Esophagus muscularis mucosa (tissue), 4 donors: ENCODE data around the gene MIOX. TPM values are rescaled to one million over a fixed set of nuclear protein-coding genes. Genes with fewer than 3 reads are reported as not detected.

ENCODE experiments used
- DNase-seq: peaks from one replicate; pipeline ENCODE4 v3.0.0-alpha.2; 2017; ENCODE audit errors: extremely low spot score
- H3K27ac ChIP-seq, 4 donors: fragments of 200-600 bp; sonication (generic); replicated peaks in 1 of 4; 1 replicate in 3 of 4; 2 replicates in 1 of 4; pipeline ENCODE4 v1.5.1; 2016 to 2019; ENCODE audit warnings: mild to moderate bottlenecking in 1 of 4
- H3K27me3 ChIP-seq, 4 donors: fragments of 200-600 bp; sonication (generic); one replicate each; pipeline versions ENCODE4 v1.5.1 to v1.6.0; 2016 to 2019
- H3K36me3 ChIP-seq, 4 donors: fragments of 200-600 bp; sonication (generic); one replicate each; pipeline ENCODE4 v1.5.1; 2016 to 2019
- H3K4me1 ChIP-seq, 4 donors: fragments of 200-600 bp; sonication (generic); one replicate each; pipeline ENCODE4 v1.5.1; 2016 to 2019
- H3K4me3 ChIP-seq, 4 donors: fragments of 200-600 bp; sonication (generic); 1 replicate in 2 of 4; 2 replicates in 2 of 4; pipeline ENCODE4 v1.5.1; 2016 to 2019; ENCODE audit warnings: mild to moderate bottlenecking in 4 of 4, moderate library complexity in 1 of 4
- H3K9me3 ChIP-seq, 4 donors: fragments of 200-600 bp; sonication (generic); 1 replicate in 3 of 4; 2 replicates in 1 of 4; pipeline ENCODE4 v1.5.1; 2016 to 2019
- EP300 ChIP-seq: sonication (generic); formaldehyde crosslinking; IDR thresholded peaks from one replicate; pipeline ENCODE4 v1.6.1; 2017; ENCODE audit warnings: antibody characterized with exemption
- POLR2A ChIP-seq: fragments of 450-650 bp; IDR thresholded peaks from one replicate; pipeline ENCODE4 v1.6.1; 2017; ENCODE audit warnings: antibody characterized with exemption, moderate library complexity, mild to moderate bottlenecking, low read depth
- POLR2AphosphoS5 ChIP-seq, 2 donors: sonication (generic); formaldehyde crosslinking; IDR thresholded peaks; one replicate each; pipeline ENCODE4 v1.6.1; 2017; ENCODE audit warnings: antibody characterized with exemption in 2 of 2
- WGBS: methylation state at CpG from one replicate; pipeline ENCODE4 v1.1.5; 2018; 5-methylcytosine and 5-hydroxymethylcytosine counted together
- intact Hi-C: fragments of 100-400 bp; cut with DNase I; formaldehyde crosslinking; loops from one replicate; pipeline ENCODE4 v1.15.1; 2023
- total RNA-seq, 4 donors: library from RNA; depleted of rRNA; stranded (reverse); fragments of >200 nt; gene quantifications; one replicate each; pipeline versions ENCODE4 v1.1.0 to v1.2.1, GENCODE V29; 2016
- TF ChIP-seq, protein P1 (sequence below), 3 experiments: fragments of 200-600 bp in 2 of 3; fragments of 450-650 bp in 1 of 3; sonication (generic) in 2 of 3; IDR thresholded peaks; one replicate each; pipeline ENCODE4 v1.5.1; 2017 to 2019; ENCODE audit warnings: antibody characterized with exemption in 3 of 3, mild to moderate bottlenecking in 2 of 3, moderate library complexity in 1 of 3

Gene MIOX
- total RNA-seq, 4 donors from 2014 or later, result not detected

DNA sequence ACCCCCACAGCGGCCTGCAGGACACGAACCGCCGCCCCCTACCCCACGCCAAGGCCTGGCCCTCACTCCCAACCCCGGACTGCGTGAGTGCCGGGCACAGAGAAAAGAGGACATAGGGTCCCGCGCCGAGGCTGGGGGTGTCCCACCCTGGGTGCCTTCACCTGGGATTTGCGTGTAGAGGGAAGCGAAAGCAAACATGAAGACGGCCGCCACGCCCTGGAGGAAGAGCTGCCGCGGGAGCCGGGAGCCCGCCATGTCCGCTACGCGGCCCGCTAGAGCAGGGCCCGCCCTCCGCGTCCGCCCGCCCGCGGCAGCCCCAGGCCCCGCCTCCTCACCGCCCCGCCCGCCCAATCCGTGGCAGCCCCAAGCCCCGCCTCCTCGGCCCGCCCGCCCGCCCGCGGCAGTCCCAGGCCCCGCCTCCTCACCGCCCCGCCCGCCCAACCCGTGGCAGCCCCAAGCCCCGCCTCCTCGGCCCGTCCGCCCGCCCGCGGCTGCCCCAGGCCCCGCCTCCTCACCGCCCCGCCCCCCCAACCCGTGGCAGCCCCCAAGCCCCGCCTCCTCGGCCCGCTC is 20.8 kb downstream of the MIOX start, which contains the start of gene LMF2:
TSS of gene LMF2 (minus strand) at position 282 of the 570 bp plus-strand sequence. CDS start at position 255, 27 bp downstream.
- Histone ChIP-seq H3K27ac (peak within 1 kb of the TSS; percentile 92 to 98 (median 96)), H3K9me3 (no peaks in the 10 kb centered on the region), H3K36me3 (peaks cover 29 to 48% (median 38%) of the 10 kb centered on the region in 4 donors), H3K4me3 (peak within 1 kb of the TSS; percentile 87 to 98 (median 95)), H3K4me1 (peaks cover 27 to 44% (median 35%) of the 10 kb centered on the region in 4 donors), H3K27me3 (no peaks in the 10 kb centered on the region)
- TF ChIP-seq EP300 (no peak), POLR2AphosphoS5 (IDR thresholded peaks at IDR 0.05) (peak; percentile 58 to 72), POLR2A (no peak)
- TF ChIP-seq, protein P1, sequence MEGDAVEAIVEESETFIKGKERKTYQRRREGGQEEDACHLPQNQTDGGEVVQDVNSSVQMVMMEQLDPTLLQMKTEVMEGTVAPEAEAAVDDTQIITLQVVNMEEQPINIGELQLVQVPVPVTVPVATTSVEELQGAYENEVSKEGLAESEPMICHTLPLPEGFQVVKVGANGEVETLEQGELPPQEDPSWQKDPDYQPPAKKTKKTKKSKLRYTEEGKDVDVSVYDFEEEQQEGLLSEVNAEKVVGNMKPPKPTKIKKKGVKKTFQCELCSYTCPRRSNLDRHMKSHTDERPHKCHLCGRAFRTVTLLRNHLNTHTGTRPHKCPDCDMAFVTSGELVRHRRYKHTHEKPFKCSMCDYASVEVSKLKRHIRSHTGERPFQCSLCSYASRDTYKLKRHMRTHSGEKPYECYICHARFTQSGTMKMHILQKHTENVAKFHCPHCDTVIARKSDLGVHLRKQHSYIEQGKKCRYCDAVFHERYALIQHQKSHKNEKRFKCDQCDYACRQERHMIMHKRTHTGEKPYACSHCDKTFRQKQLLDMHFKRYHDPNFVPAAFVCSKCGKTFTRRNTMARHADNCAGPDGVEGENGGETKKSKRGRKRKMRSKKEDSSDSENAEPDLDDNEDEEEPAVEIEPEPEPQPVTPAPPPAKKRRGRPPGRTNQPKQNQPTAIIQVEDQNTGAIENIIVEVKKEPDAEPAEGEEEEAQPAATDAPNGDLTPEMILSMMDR (IDR thresholded peaks at IDR 0.05), result no peak
- intact Hi-C loops, result loop anchor here (5.0 kb wide), 2 partner anchors 35 to 60 kb away; no protein-coding TSS in a partner anchor
- DNase-seq, result peak; percentile 99
- 0% methylated on average over 14 of the region's 62 CpGs for WGBS

DNA sequence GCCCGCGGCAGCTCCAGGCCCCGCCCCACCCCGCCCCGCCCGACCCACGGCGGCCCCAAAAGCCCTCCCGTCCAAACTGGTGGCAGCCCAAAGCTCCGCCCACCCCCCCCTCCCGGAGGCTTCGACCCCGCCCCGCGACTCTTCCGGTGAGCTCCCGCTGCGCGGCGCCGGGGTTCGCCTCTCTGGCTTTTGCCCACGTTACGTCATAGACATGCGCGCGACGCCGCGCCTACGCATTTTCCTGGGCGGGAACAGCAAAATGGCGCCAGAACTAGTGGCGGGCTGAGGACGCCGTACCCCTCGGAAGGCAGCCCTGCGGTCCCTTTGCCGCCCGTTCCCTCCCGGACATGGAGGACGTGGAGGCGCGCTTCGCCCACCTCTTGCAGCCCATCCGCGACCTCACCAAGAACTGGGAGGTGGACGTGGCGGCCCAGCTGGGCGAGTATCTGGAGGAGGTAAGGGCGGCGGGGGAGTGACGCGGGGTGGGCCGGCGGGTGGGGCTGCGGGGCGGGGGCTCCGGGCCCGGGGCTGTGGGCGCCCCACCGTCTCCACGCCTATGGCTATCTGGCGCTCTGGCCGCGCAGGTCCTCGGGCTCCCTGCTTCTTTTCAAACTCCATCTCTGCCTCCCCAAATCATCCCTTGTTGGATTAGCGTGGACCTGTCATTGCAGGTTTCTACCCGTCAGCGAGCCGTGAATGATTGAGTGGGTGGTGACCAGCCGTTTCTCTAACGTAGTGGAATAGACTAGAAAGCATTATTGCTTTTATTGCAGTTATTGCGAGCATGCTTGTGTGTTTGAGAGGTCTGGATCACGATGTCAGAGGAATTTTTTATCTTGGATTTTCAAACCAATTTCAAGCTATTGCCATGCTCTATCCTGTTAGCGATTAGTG is 21.6 kb downstream of the MIOX start, which contains the start of gene NCAPH2:
TSS of gene NCAPH2 (plus strand) at position 234 of the 894 bp plus-strand sequence. CDS start at position 348, 114 bp downstream.
- H3K27me3 ChIP-seq, result no peaks in the 10 kb centered on the region
- peak within 1 kb of the TSS; percentile 92 to 98 (median 96) for H3K27ac ChIP-seq
- no peak for DNase-seq
- 0% methylated on average over 12 of the region's 76 CpGs for whole genome bisulfite sequencing
- intact Hi-C loops, result loop anchor here (2.0 to 5.0 kb wide), 3 partner anchors 17 to 59 kb away; partner anchors contain the start of gene SCO2
- H3K4me3 ChIP-seq, result peak within 1 kb of the TSS; percentile 87 to 98 (median 95)
- H3K4me1 ChIP-seq, result peaks cover 27 to 46% (median 38%) of the 10 kb centered on the region in 4 donors
- H3K9me3 ChIP-seq, result no peaks in the 10 kb centered on the region
- peak; percentile 96 to 97 for TF ChIP-seq POLR2AphosphoS5 (IDR thresholded peaks at IDR 0.05)
- no peak for TF ChIP-seq EP300
- TF ChIP-seq, protein P1 (IDR thresholded peaks at IDR 0.05), result peak in 1 of 3 experiments; percentile 26
- TF ChIP-seq POLR2A, result peak; percentile 23
- H3K36me3 ChIP-seq, result peaks cover 22 to 45% (median 30%) of the 10 kb centered on the region in 4 donors

DNA sequence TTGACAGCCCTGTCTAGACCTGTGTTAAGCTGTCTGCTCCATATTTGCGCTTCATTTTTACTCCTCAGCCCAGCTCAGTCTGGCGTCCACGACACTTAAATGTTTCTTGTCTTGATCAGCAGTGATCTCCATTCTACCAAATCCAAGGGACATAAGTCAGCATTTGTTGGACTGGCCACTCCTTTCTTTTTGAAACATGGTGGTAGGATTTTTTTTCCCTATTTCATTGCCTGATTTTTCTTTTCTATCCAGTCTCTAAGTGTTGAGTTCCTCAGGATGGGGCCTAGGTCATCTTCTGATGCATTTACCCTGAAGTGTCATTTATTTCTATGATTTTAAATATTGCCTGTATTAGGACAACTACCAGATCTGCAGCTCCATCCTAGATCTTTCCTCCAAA is 22.2 kb downstream of the MIOX start:
- no peak for DNase-seq
- Histone ChIP-seq H3K9me3 (no peaks in the 10 kb centered on the region), H3K4me3 (peak overlapping the region; percentile 87 to 98 (median 95)), H3K4me1 (peaks cover 27 to 46% (median 38%) of the 10 kb centered on the region in 4 donors), H3K27ac (peak overlapping the region; percentile 92 to 98 (median 95)), H3K27me3 (no peaks in the 10 kb centered on the region), H3K36me3 (peaks cover 17 to 39% (median 25%) of the 10 kb centered on the region in 4 donors)
- TF ChIP-seq POLR2A (no peak), EP300 (no peak), POLR2AphosphoS5 (IDR thresholded peaks at IDR 0.05) (no peak)
- TF ChIP-seq, protein P1 (IDR thresholded peaks at IDR 0.05), result no peak
- intact Hi-C loops, result loop anchor here (2.0 to 5.0 kb wide), 3 partner anchors 16 to 58 kb away; partner anchors contain the start of gene SCO2
- WGBS, result 7% methylated on average over 3 of the region's 3 CpGs

DNA sequence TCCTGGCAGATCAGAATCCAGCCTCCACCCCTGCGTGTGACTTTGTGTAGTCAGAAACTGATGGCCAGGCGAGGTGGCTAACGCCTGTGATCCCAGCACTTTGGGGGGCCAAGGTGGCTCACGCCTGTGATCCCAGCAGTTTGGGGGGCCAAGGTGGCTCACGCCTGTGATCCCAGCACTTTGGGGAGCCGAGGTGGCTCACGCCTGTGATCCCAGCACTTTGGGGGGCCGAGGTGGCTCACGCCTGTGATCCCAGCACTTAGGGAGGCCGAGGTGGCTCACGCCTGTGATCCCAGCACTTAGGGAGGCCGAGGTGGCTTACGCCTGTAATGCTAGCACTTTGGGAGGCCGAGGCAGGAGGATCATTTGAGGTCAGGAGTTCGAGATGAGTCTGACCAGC is 26.5 kb downstream of the MIOX start:
- Histone ChIP-seq H3K27me3 (no peaks in the 10 kb centered on the region), H3K27ac (no peak overlapping the region), H3K4me1 (peaks cover 15 to 22% (median 17%) of the 10 kb centered on the region in 4 donors), H3K9me3 (no peaks in the 10 kb centered on the region), H3K36me3 (peaks cover 8 to 51% (median 29%) of the 10 kb centered on the region in 4 donors), H3K4me3 (no peak overlapping the region)
- DNase-seq, result no peak
- 95% methylated on average over 15 of the region's 15 CpGs for WGBS
- intact Hi-C loops, result no loop called here
- TF ChIP-seq EP300, result no peak

DNA sequence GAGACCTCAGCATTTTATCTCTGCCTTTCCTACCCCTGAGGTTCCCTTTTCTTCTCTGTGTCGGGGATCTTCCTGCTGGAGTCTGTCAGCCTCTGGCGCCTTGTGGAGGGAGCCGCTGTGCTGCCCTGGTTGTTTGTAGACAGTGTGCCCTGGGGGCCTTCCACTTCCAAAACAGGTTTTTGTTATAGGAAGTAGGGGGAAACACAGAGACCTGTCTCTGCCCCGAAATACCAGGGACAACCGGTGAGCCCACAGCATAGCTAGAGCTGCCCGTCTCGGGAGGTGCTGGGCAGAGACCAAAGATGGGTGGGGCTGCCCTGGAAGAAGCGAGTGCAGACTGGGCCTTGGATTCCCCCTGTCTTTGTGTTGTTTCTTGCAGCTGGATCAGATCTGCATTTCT is 29.4 kb downstream of the MIOX start:
- Histone ChIP-seq H3K36me3 (peaks cover 22 to 71% (median 57%) of the 10 kb centered on the region in 4 donors), H3K9me3 (no peaks in the 10 kb centered on the region), H3K27ac (no peak overlapping the region), H3K4me1 (peaks cover 0 to 6% (median 0%) of the 10 kb centered on the region in 4 donors), H3K27me3 (no peaks in the 10 kb centered on the region), H3K4me3 (no peak overlapping the region)
- no peak for DNase-seq
- WGBS, result 81% methylated on average over 8 of the region's 8 CpGs
- TF ChIP-seq POLR2A, result no peak
- no peak for TF ChIP-seq EP300
- TF ChIP-seq, protein P1 (IDR thresholded peaks at IDR 0.05), result no peak
- TF ChIP-seq POLR2AphosphoS5 (IDR thresholded peaks at IDR 0.05), result no peak
- intact Hi-C loops, result no loop called here
